Myocyte (in vitro differentiated cells): ENCODE measurements around the gene APCDD1L. TPM values are rescaled to one million over a fixed set of nuclear protein-coding genes. Genes with fewer than 3 reads are reported as not detected.
A peak's percentile ranks its signal among the peaks of the same experiment; 100 is the strongest.

Experiments
- DNase-seq: peaks from one replicate; pipeline ENCODE4 v3.0.0-alpha.2; 2012; ENCODE audit warnings: low read depth
- polyA plus RNA-seq: library from polyadenylated mRNA; unstranded; fragments of >200 nt; gene quantifications from one replicate; pipeline ENCODE4 v1.2.1, GENCODE V29; 2012; ENCODE audit warnings: missing spikeins
- total RNA-seq: library from RNA; depleted of rRNA; stranded (reverse); fragments of >200 nt; gene quantifications from 2 replicates; pipeline ENCODE4 v1.2.3, GENCODE V29; 2014

The APCDD1L gene
- 0.11 and 0.21 TPM in 2 replicates for total RNA-seq
- 1.1 TPM for polyA plus RNA-seq

GRCh38 chr20:58515233-58516212 lies at the start of gene APCDD1L:
Gene APCDD1L (minus strand): TSS chr20:58515399. CDS start chr20:58514707, 692 bp downstream.
- DNase-seq: peak; percentile 40

- no peak for DNase-seq
Measured at GRCh38 chr20:58559368-58559729, 44.1 kb upstream of the APCDD1L start.

GRCh38 chr20:58558486-58559367 lies 43.5 kb upstream of the APCDD1L start:
- DNase-seq: no peak

- no peak for DNase-seq
Measured at GRCh38 chr20:58557733-58558342, 42.6 kb upstream of the APCDD1L start.

- no peak for DNase-seq
Measured at GRCh38 chr20:58556961-58557360, 41.8 kb upstream of the APCDD1L start.

- DNase-seq: peak; percentile 65
Measured at GRCh38 chr20:58555078-58555765, 40.0 kb upstream of the APCDD1L start.

- DNase-seq: no peak
Measured at GRCh38 chr20:58554541-58554940, 39.3 kb upstream of the APCDD1L start.

- DNase-seq: peak; percentile 78
Measured at GRCh38 chr20:58553841-58554240, 38.6 kb upstream of the APCDD1L start.

GRCh38 chr20:58553166-58553696 lies 38.0 kb upstream of the APCDD1L start:
- no peak for DNase-seq

GRCh38 chr20:58552366-58552934 lies 37.3 kb upstream of the APCDD1L start:
- DNase-seq: no peak

GRCh38 chr20:58551631-58552030 lies 36.4 kb upstream of the APCDD1L start:
- no peak for DNase-seq

GRCh38 chr20:58550275-58551059 lies 35.3 kb upstream of the APCDD1L start:
- DNase-seq: no peak

- no peak for DNase-seq
Measured at GRCh38 chr20:58549231-58550209, 34.3 kb upstream of the APCDD1L start.

GRCh38 chr20:58547623-58548475 lies 32.6 kb upstream of the APCDD1L start:
- no peak for DNase-seq

GRCh38 chr20:58546756-58547622 lies 31.8 kb upstream of the APCDD1L start:
- no peak for DNase-seq

GRCh38 chr20:58546416-58546711 lies 31.2 kb upstream of the APCDD1L start:
- DNase-seq: no peak
